WTC11 (cell line): ENCODE data around the gene ENPP7. TPM values are rescaled to one million over a fixed set of nuclear protein-coding genes. Genes with fewer than 3 reads are reported as not detected.
A peak's percentile ranks its signal among the peaks of the same experiment; 100 is the strongest.

Experiments
- ATF2 ChIP-seq: sonication (generic); formaldehyde crosslinking; IDR thresholded peaks from 2 replicates; pipeline ENCODE4 v1.8.1; 2022; ENCODE audit warnings: low read depth, missing genetic modification reagents, borderline replicate concordance
- E2F4 ChIP-seq: sonication (generic); formaldehyde crosslinking; IDR thresholded peaks from 2 replicates; pipeline ENCODE4 v1.8.1; 2022; ENCODE audit warnings: low read depth, mild to moderate bottlenecking, moderate library complexity, missing genetic modification reagents, borderline replicate concordance
- EMX1 ChIP-seq: fragments of 250-450 bp; sonication (Bioruptor Pico); IDR thresholded peaks from 2 replicates; pipeline ENCODE4 v1.8.0; 2021; ENCODE audit warnings: mild to moderate bottlenecking
- ESRRA ChIP-seq: sonication (generic); formaldehyde crosslinking; IDR thresholded peaks from 2 replicates; pipeline ENCODE4 v1.8.1; 2022; ENCODE audit warnings: mild to moderate bottlenecking, missing genetic modification reagents, borderline replicate concordance
- FOXK1 ChIP-seq: sonication (generic); formaldehyde crosslinking; IDR thresholded peaks from 2 replicates; pipeline ENCODE4 v1.8.0; 2022; ENCODE audit warnings: mild to moderate bottlenecking, moderate library complexity, missing genetic modification reagents
- FOXP4 ChIP-seq: sonication (generic); formaldehyde crosslinking; IDR thresholded peaks from 2 replicates; pipeline ENCODE4 v1.8.0; 2022; ENCODE audit warnings: mild to moderate bottlenecking, missing genetic modification reagents
- GABPB1 ChIP-seq: sonication (generic); formaldehyde crosslinking; IDR thresholded peaks from 2 replicates; pipeline ENCODE4 v1.8.1; 2023; ENCODE audit warnings: mild to moderate bottlenecking, missing genetic modification reagents
- MAX ChIP-seq: sonication (generic); formaldehyde crosslinking; IDR thresholded peaks from 2 replicates; pipeline ENCODE4 v1.8.0; 2022; ENCODE audit warnings: mild to moderate bottlenecking, missing genetic modification reagents
- MYBL2 ChIP-seq: sonication (generic); formaldehyde crosslinking; IDR thresholded peaks from 2 replicates; pipeline ENCODE4 v1.8.1; 2023; ENCODE audit warnings: mild to moderate bottlenecking, moderate library complexity, missing genetic modification reagents
- NFE2L1 ChIP-seq: sonication (generic); formaldehyde crosslinking; IDR thresholded peaks from 2 replicates; pipeline ENCODE4 v1.8.1; 2023; ENCODE audit warnings: missing genetic modification reagents
- PRDM15 ChIP-seq: sonication (generic); formaldehyde crosslinking; IDR thresholded peaks from 2 replicates; pipeline ENCODE4 v1.8.0; 2022; ENCODE audit warnings: missing genetic modification reagents
- SP1 ChIP-seq: sonication (generic); formaldehyde crosslinking; conservative IDR thresholded peaks from 2 replicates; pipeline ENCODE4 v1.8.1; 2022; ENCODE audit warnings: missing genetic modification reagents
- TCF7 ChIP-seq: sonication (generic); formaldehyde crosslinking; IDR thresholded peaks from 2 replicates; pipeline ENCODE4 v1.8.0; 2022; ENCODE audit warnings: mild to moderate bottlenecking, low read depth, missing genetic modification reagents, moderate library complexity
- ZMAT4 ChIP-seq: fragments of 250-450 bp; sonication (Bioruptor Pico); IDR thresholded peaks from 2 replicates; pipeline ENCODE4 v1.9.0; 2021; ENCODE audit warnings: mild to moderate bottlenecking
- ZNF121 ChIP-seq: sonication (generic); formaldehyde crosslinking; IDR thresholded peaks from 2 replicates; pipeline ENCODE4 v1.8.0; 2023; ENCODE audit warnings: missing genetic modification reagents
- ZNF232 ChIP-seq: sonication (generic); formaldehyde crosslinking; IDR thresholded peaks from 2 replicates; pipeline ENCODE4 v1.8.0; 2022; ENCODE audit warnings: mild to moderate bottlenecking, missing genetic modification reagents
- ZNF416 ChIP-seq: fragments of 250-450 bp; sonication (Bioruptor Pico); IDR thresholded peaks from 2 replicates; pipeline ENCODE4 v1.9.0; 2021; ENCODE audit warnings: mild to moderate bottlenecking, inconsistent platforms
- ZNF512 ChIP-seq: sonication (generic); formaldehyde crosslinking; IDR thresholded peaks from 2 replicates; pipeline ENCODE4 v1.8.1; 2022; ENCODE audit warnings: missing genetic modification reagents, borderline replicate concordance
- total RNA-seq: library from RNA; stranded (reverse); gene quantifications from 3 replicates; pipeline ENCODE4 v1.2.3, GENCODE V29; 2021

Gene ENPP7
- total RNA-seq, 1 experiment from 2014 or later, result not detected

- TF ChIP-seq ATF2 (no peak), NFE2L1 (CRISPR knock-in tag) (0 out of 2 replicates have a peak, but pooled peaks have one; percentile 20), ZNF232 (CRISPR knock-in tag) (no peak), EMX1 (CRISPR knock-in tag) (no peak), ZNF121 (no peak), SP1 (peak; percentile 51), MYBL2 (0 out of 2 replicates have a peak, but pooled peaks have one; percentile 24), FOXP4 (CRISPR knock-in tag) (no peak), GABPB1 (peak; percentile 58), ZMAT4 (no peak), ZNF512 (CRISPR knock-in tag) (no peak), ZNF416 (CRISPR knock-in tag) (no peak), E2F4 (CRISPR knock-in tag) (no peak), ESRRA (no peak), FOXK1 (CRISPR knock-in tag) (peak; percentile 22; the same call in 1 of the 2 replicates), MAX (CRISPR knock-in tag) (peak; percentile 30; the same call in 1 of the 2 replicates), TCF7 (CRISPR knock-in tag) (no peak), PRDM15 (CRISPR knock-in tag) (no peak)
Measured at GRCh38 chr17:79789943-79790804, 59.4 kb downstream of the ENPP7 start (continued).
